ENCODE results near the gene RASL10B. TPM values are rescaled to one million over a fixed set of nuclear protein-coding genes. Genes with fewer than 3 reads are reported as not detected.

Gene RASL10B
- total RNA-seq, 2 experiments from 2014 or later = 0.96 to 1.1 TPM

GRCh38 chr17:35773679-35774425 lies 42.4 kb downstream of the RASL10B start:
- no peaks in the 10 kb centered on the region for H3K27me3 Mint-ChIP-seq (ENCODE audit: low read depth)
- DNase-seq = no peak
- intact Hi-C loops (cut with micrococcal nuclease) = no loop called here

DNA sequence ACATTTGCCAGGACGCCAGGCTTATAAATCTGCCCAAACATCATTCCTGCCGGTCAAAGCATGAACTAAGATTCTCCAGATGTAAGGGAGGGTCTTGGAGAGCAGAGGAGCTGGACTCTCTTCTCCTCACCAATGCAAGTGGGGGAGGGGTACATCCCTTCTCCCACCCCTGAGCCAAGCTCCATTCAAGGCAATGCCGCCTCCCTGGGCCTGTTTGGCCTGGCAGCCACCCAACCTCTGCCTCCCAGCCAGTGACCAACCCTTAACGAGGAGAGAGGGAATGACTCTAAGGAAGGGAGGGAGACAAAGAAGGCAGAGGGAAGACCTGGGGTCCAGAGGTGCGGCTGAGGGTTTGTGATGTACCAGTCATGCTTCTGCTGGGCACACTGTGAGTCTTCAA lies 43.1 kb downstream of the RASL10B start:
- Mint-ChIP-seq H3K4me3 (no peak overlapping the region), H3K27ac (no peak overlapping the region), H3K9me3 (no peaks in the 10 kb centered on the region), H3K4me1 (ENCODE audit: low read depth) (no peaks in the 10 kb centered on the region), H3K36me3 (ENCODE audit: low read depth) (no peaks in the 10 kb centered on the region), H3K27me3 (ENCODE audit: low read depth) (no peaks in the 10 kb centered on the region)
- intact Hi-C loops (cut with micrococcal nuclease) = no loop called here
- DNase-seq = no peak
- CTCF ChIA-PET = interaction anchor here (1.0 to 1.6 kb wide), 4 partner anchors 10 to 31 kb away, joined by 4 to 6 read pairs (median 5); no protein-coding TSS in a partner anchor

More at GRCh38 chr17:35773679-35774425, 42.4 kb downstream of the RASL10B start:
- CTCF ChIA-PET = interaction anchor here (1.0 to 1.4 kb wide), 4 partner anchors 10 to 160 kb away, joined by 3 to 6 read pairs (median 4); no protein-coding TSS in a partner anchor
- H3K36me3 Mint-ChIP-seq (ENCODE audit: low read depth) = no peaks in the 10 kb centered on the region
- H3K4me3 Mint-ChIP-seq = no peak overlapping the region
- no peaks in the 10 kb centered on the region for H3K4me1 Mint-ChIP-seq (ENCODE audit: low read depth)
- H3K9me3 Mint-ChIP-seq = no peaks in the 10 kb centered on the region
- no peak overlapping the region for H3K27ac Mint-ChIP-seq

DNA sequence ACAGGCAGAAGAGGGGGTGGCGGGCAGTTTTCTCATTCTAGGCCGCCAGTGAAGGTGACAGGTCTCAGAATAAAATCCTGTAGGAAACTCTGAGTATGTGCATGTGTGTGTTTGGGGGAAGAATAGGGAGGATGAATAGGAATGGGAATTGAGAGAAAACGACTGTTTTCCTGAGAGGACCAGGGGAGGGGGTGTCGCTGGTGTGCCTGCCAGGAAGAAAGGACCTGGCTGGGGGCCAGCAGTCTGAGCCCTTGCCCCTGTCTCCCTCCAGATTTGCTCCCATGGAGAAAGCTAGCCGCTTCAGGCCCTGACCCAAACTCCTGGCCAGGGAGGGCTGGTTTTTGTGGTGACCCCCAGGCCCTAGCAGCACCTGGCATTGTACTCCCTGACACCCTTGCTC lies 43.6 kb downstream of the RASL10B start:
- intact Hi-C loops (cut with micrococcal nuclease) = no loop called here
- H3K27me3 Mint-ChIP-seq (ENCODE audit: low read depth) = no peaks in the 10 kb centered on the region
- no peaks in the 10 kb centered on the region for H3K9me3 Mint-ChIP-seq
- DNase-seq = no peak
- no peaks in the 10 kb centered on the region for H3K4me1 Mint-ChIP-seq (ENCODE audit: low read depth)
- CTCF ChIA-PET = interaction anchor here (0.9 to 1.6 kb wide), 3 partner anchors 11 to 30 kb away, joined by 3 to 6 read pairs (median 4); no protein-coding TSS in a partner anchor
- H3K4me3 Mint-ChIP-seq = no peak overlapping the region
- no peak overlapping the region for H3K27ac Mint-ChIP-seq
- H3K36me3 Mint-ChIP-seq (ENCODE audit: low read depth) = no peaks in the 10 kb centered on the region

DNA sequence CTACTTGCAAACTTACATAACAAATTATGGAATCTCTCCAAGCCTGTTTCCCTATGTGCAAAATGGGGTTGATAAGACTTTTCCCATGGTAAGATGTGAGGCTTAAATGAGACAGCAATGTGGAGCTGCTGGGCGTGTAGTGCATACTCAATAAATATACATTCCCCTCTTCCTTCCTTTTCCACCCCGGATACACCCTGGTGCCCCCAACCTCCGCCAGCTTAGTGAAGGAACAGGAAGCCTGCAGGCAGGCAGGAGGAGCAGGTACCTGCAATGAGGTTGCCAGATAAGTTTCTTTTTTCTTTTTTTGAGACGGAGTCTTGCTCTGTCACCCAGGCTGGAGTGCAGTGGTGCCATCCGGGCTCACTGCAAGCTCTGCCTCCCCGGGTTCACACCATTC lies 44.1 kb downstream of the RASL10B start:
- CTCF ChIA-PET = interaction anchor here (0.9 to 1.6 kb wide), 2 partner anchors 12 to 29 kb away, joined by 3 to 6 read pairs; no protein-coding TSS in a partner anchor

GRCh38 chr17:35778641-35779196 lies 47.3 kb downstream of the RASL10B start:
- intact Hi-C loops (cut with micrococcal nuclease) = no loop called here
- CTCF ChIA-PET = interaction anchor here (0.8 to 4.1 kb wide), 3 partner anchors 14 to 71 kb away, joined by 3 to 19 read pairs (median 4); no protein-coding TSS in a partner anchor
- H3K27me3 Mint-ChIP-seq (ENCODE audit: low read depth) = no peaks in the 10 kb centered on the region
- H3K27ac Mint-ChIP-seq = no peak overlapping the region
- H3K9me3 Mint-ChIP-seq = no peaks in the 10 kb centered on the region
- H3K4me1 Mint-ChIP-seq (ENCODE audit: low read depth) = no peaks in the 10 kb centered on the region
- no peak for DNase-seq
- no peaks in the 10 kb centered on the region for H3K36me3 Mint-ChIP-seq (ENCODE audit: low read depth)
- H3K4me3 Mint-ChIP-seq = no peak overlapping the region

More for the DNA sequence above, 44.1 kb downstream of the RASL10B start:
- intact Hi-C loops (cut with micrococcal nuclease) = no loop called here
- no peaks in the 10 kb centered on the region for H3K9me3 Mint-ChIP-seq
- no peak for DNase-seq
- H3K27me3 Mint-ChIP-seq (ENCODE audit: low read depth) = no peaks in the 10 kb centered on the region
- H3K4me3 Mint-ChIP-seq = no peak overlapping the region
- no peaks in the 10 kb centered on the region for H3K4me1 Mint-ChIP-seq (ENCODE audit: low read depth)
- H3K36me3 Mint-ChIP-seq (ENCODE audit: low read depth) = no peaks in the 10 kb centered on the region
- no peak overlapping the region for H3K27ac Mint-ChIP-seq

DNA sequence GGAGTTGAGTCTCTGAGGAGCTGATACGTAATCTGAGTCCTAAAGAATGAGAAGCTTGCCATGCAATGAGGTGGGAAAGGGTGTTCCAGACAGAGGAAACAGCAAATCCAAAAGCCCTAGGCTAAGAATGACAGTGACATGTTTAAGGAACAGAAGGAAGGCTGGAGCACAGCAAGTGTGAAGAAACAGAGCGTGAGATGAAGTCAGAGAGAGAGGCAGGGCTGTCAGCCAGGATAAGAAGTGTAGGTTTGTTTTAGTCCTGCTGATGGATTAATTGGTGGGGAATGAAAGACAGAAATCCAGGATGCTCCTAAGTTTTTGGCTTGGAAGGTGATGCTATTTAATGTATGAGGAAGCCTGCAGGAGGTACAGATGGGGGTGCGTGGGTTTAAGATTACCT lies 49.5 kb downstream of the RASL10B start:
- no peak overlapping the region for H3K4me3 Mint-ChIP-seq
- no peaks in the 10 kb centered on the region for H3K4me1 Mint-ChIP-seq (ENCODE audit: low read depth)
- CTCF ChIA-PET = interaction anchor here (0.6 to 4.1 kb wide), 6 partner anchors 8 to 24 kb away, joined by 3 to 19 read pairs (median 4); partner anchors contain the start of gene MMP28
- intact Hi-C loops (cut with micrococcal nuclease) = no loop called here
- no peak for DNase-seq
- no peaks in the 10 kb centered on the region for H3K9me3 Mint-ChIP-seq
- H3K27me3 Mint-ChIP-seq (ENCODE audit: low read depth) = no peaks in the 10 kb centered on the region
- H3K27ac Mint-ChIP-seq = no peak overlapping the region
- no peaks in the 10 kb centered on the region for H3K36me3 Mint-ChIP-seq (ENCODE audit: low read depth)

GRCh38 chr17:35784895-35785294 lies 53.5 kb downstream of the RASL10B start:
- intact Hi-C loops (cut with micrococcal nuclease) = no loop called here
- Mint-ChIP-seq H3K27ac (no peak overlapping the region), H3K9me3 (no peaks in the 10 kb centered on the region), H3K36me3 (ENCODE audit: low read depth) (no peaks in the 10 kb centered on the region), H3K4me3 (no peak overlapping the region), H3K27me3 (ENCODE audit: low read depth) (no peaks in the 10 kb centered on the region), H3K4me1 (ENCODE audit: low read depth) (peaks cover 12% of the 10 kb centered on the region)
- CTCF ChIA-PET = interaction anchor here (1.6 to 2.2 kb wide), 2 partner anchors 20 to 21 kb away, joined by 5 to 7 read pairs; no protein-coding TSS in a partner anchor
- no peak for DNase-seq

DNA sequence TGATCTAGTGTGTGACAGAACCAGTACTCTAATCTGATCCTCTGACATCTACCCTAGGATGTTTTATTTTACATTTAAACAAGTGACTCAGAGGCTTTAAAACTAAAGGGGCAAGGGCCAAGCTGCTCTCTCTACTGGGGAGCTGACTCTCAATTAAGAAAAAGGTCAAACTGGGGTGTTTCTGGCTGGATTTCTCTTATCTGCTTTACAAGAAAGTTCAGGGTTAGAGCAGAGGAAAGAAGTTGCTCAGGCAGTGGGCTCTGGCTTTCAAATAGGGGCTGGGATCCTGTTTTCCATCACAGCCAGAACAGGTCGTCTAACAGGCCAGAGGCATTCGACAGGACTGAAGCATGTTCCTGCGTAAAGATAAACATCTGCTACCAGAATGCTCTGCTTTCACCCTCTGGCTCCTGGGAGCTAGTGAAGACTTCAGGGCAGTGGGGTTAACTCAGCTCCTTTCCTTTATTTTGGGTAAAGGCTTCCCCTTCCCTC lies 55.5 kb downstream of the RASL10B start:
- peaks cover 15% of the 10 kb centered on the region for H3K4me1 Mint-ChIP-seq (ENCODE audit: low read depth)
- CTCF ChIA-PET = interaction anchor here (1.3 to 2.3 kb wide), 4 partner anchors 10 to 23 kb away, joined by 3 to 9 read pairs (median 6); no protein-coding TSS in a partner anchor
- intact Hi-C loops (cut with micrococcal nuclease) = no loop called here
- H3K36me3 Mint-ChIP-seq (ENCODE audit: low read depth) = no peaks in the 10 kb centered on the region
- no peak overlapping the region for H3K4me3 Mint-ChIP-seq
- H3K27ac Mint-ChIP-seq = no peak overlapping the region
- DNase-seq = no peak
- no peaks in the 10 kb centered on the region for H3K27me3 Mint-ChIP-seq (ENCODE audit: low read depth)
- H3K9me3 Mint-ChIP-seq = no peaks in the 10 kb centered on the region

DNA sequence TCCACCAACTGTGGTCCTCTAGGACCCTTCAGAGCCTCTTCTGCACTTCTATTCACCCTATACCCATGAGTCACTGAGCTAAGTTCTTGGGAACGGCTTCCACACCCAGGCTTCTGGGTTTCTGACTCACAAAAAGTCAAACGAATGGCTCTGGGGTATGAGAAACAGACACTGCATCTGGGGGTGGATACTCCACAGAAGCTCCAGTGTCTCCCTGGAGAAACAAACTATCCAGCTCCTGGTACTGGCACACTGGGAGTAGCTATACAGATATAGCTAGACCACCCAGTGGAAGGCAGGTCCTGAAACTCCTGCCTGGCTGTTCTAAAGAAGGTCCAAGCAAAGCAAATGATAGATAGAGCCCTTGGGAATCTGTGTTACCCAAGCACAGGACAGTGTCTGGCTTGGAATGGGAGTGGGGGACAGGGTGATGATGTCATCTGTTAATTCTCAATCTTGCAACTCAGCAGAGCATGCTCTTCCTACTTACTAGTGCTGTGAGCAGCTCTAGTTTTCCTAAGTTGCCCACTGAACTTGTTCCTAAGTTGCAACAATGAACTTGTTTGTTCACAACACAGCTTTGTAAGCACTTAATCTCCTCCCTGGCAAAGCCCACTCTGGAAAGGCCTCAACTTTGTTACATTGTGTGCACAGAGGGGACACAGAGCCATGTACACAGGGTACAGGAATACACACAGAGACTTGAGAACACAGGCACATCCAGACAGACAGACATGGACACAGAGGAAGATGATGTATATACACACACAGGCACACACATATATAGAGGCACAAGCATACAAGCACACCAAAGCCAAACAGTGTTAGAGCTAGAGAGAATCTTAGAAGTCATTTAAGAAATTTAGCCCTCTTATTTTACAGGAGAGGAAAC lies 57.3 kb downstream of the RASL10B start:
- DNase-seq = peak; percentile 21
- intact Hi-C loops (cut with micrococcal nuclease) = no loop called here
- Mint-ChIP-seq H3K4me1 (ENCODE audit: low read depth) (peaks cover 25% of the 10 kb centered on the region), H3K27me3 (ENCODE audit: low read depth) (peaks cover 5% of the 10 kb centered on the region), H3K9me3 (no peaks in the 10 kb centered on the region), H3K36me3 (ENCODE audit: low read depth) (no peaks in the 10 kb centered on the region), H3K4me3 (no peak overlapping the region), H3K27ac (no peak overlapping the region)
- CTCF ChIA-PET = interaction anchor here (0.5 to 1.9 kb wide), 9 partner anchors 16 to 1982 kb away, joined by 3 to 11 read pairs (median 5); no protein-coding TSS in a partner anchor

- Mint-ChIP-seq H3K4me1 (ENCODE audit: low read depth) (peaks cover 34% of the 10 kb centered on the region), H3K9me3 (no peaks in the 10 kb centered on the region), H3K27me3 (ENCODE audit: low read depth) (peaks cover 15% of the 10 kb centered on the region), H3K27ac (no peak overlapping the region), H3K4me3 (no peak overlapping the region), H3K36me3 (ENCODE audit: low read depth) (no peaks in the 10 kb centered on the region)
- CTCF ChIA-PET = no interaction called here
- no peak for DNase-seq
- intact Hi-C loops (cut with micrococcal nuclease) = no loop called here
Measured at GRCh38 chr17:35790841-35791240, 59.4 kb downstream of the RASL10B start.

DNA sequence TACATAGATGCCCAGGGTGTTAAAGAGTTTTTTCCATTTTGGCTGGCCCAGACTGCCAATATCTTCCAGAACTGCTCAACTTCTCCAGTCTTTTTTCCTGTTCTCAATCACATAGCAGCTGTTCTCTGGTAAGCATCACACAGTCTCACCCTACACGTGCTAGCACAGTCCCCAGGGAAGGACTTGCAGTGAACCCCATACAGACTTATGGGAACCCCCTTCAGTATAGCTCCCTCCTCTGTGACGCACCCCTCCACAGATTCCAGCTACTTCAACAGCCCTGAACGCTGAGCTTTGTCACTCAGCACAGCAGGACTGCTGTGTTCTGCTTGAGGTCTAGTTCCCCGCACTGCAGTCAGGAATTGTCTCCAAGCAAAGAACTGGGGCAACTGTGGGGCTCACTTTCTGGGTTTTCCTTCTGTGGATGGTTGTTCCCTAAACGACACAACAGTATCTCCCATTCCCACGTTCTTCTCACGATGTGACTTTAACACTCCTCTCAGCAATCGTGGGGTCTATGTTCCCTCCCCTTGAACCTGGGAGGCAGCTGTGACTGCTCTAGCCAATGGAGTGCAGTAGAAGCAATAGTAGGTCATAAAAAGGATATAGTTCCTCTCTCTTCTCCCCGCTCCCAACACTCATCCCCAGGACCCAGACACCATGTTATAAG lies 60.4 kb downstream of the RASL10B start:
- no peaks in the 10 kb centered on the region for H3K9me3 Mint-ChIP-seq
- peaks cover 40% of the 10 kb centered on the region for H3K4me1 Mint-ChIP-seq (ENCODE audit: low read depth)
- DNase-seq = no peak
- intact Hi-C loops (cut with micrococcal nuclease) = no loop called here
- CTCF ChIA-PET = interaction anchor here (0.9 to 7.2 kb wide), 4 partner anchors 13 to 27 kb away, joined by 3 to 51 read pairs (median 8); partner anchors contain the start of gene TAF15
- H3K27ac Mint-ChIP-seq = no peak overlapping the region
- H3K36me3 Mint-ChIP-seq (ENCODE audit: low read depth) = no peaks in the 10 kb centered on the region
- no peak overlapping the region for H3K4me3 Mint-ChIP-seq
- peaks cover 21% of the 10 kb centered on the region for H3K27me3 Mint-ChIP-seq (ENCODE audit: low read depth)
